HepG2 (cell line): Measurements from ENCODE around the gene COX7A2L. TPM values are rescaled to one million over a fixed set of nuclear protein-coding genes. Genes with fewer than 3 reads are reported as not detected.
A peak's percentile ranks its signal among the peaks of the same experiment; 100 is the strongest.

Source experiments
- ATAC-seq: fragments of 200-7000 bp; cut with Tn5 transposase; 3 replicates; pipeline ENCODE4 v1.9.1; 2020; ENCODE audit warnings: mild to moderate bottlenecking, moderate library complexity
- BruUV-seq: library from RNA; stranded (reverse); fragments of 400-500 nt; replicated peaks from 2 replicates; lab custom pipeline; 2021; lab: Mats Ljungman, UMichigan
- CTCF ChIA-PET: fragments of 300-600 bp; formaldehyde crosslinking; extraction: SDS; loops from one replicate; lab custom pipeline; 2021; ENCODE audit warnings: low total read pairs, inconsistent platforms, low intra/inter-chr PET ratio; lab: Yijun Ruan, JAX
- POLR2A ChIA-PET: fragments of 350-600 bp; sonication (Branson Sonifier 250); formaldehyde crosslinking; loops from one replicate; lab custom pipeline; 2020; ENCODE audit warnings: antibody characterized with exemption, inconsistent platforms; lab: Yijun Ruan, JAX
- DNase-seq: peaks from one replicate; pipeline ENCODE4 v3.0.0-alpha.2; 2015; ENCODE audit warnings: low spot score
- FAIRE-seq: peaks from 3 replicates; lab custom pipeline; 2011; peaks lifted over from hg19 to GRCh38; lab: Jason Lieb, UNC
- H2AFZ ChIP-seq: one replicate; pipeline ENCODE4 v1.6.1; 2011; ENCODE audit warnings: low read length, inconsistent platforms
- H3K27ac ChIP-seq: fragments of 300-600 bp; 3 replicates; pipeline ENCODE4 v1.8.0; 2011; ENCODE audit warnings: mixed run types, mild to moderate bottlenecking, mixed read lengths, low read length, inconsistent platforms; ENCODE audit not compliant: insufficient read depth; ENCODE audit errors: extremely low read length
- H3K27me3 ChIP-seq, 2 experiments: fragments of 200-600 bp in 1 of 2; 2 replicates in 1 of 2; 3 replicates in 1 of 2; pipeline versions ENCODE4 v1.6.0 to v1.8.0; 2011; ENCODE audit warnings: low read length in 2 of 2, mild to moderate bottlenecking in 2 of 2, moderate library complexity in 2 of 2, inconsistent platforms in 1 of 2; ENCODE audit not compliant: insufficient read depth in 2 of 2, control insufficient read depth in 1 of 2
- H3K36me3 ChIP-seq, 2 experiments: fragments of 200-600 bp in 1 of 2; replicated peaks in 1 of 2; 2 replicates in 1 of 2; 3 replicates in 1 of 2; pipeline versions ENCODE4 v1.5.1 to v1.8.0; 2011; ENCODE audit warnings: low read length in 2 of 2, inconsistent platforms in 1 of 2; ENCODE audit not compliant: insufficient read depth in 2 of 2, control insufficient read depth in 1 of 2
- H3K4me1 ChIP-seq: 2 replicates; pipeline ENCODE4 v1.5.1; 2012; ENCODE audit warnings: low read length, inconsistent platforms; ENCODE audit not compliant: insufficient read depth
- H3K4me2 ChIP-seq: 2 replicates; pipeline ENCODE4 v1.6.0; 2011; ENCODE audit warnings: low read depth, low read length, inconsistent platforms
- H3K4me3 ChIP-seq, 3 experiments: fragments of 200-600 bp in 1 of 3; sonication (generic), shearing (Covaris generic) in 1 of 3; replicated peaks in 1 of 3; 2 replicates each; pipeline ENCODE4 v1.5.1; 2011 to 2016; ENCODE audit warnings: low read length in 3 of 3, inconsistent platforms in 2 of 3, low read depth in 2 of 3, mild to moderate bottlenecking in 2 of 3, control low read depth in 1 of 3, mixed read lengths in 1 of 3; ENCODE audit not compliant: insufficient read depth in 1 of 3
- H3K79me2 ChIP-seq: one replicate; pipeline ENCODE4 v1.6.1; 2011; ENCODE audit warnings: low read length, inconsistent platforms; ENCODE audit not compliant: insufficient read depth
- H3K9ac ChIP-seq: 2 replicates; pipeline ENCODE4 v1.6.0; 2011; ENCODE audit warnings: mild to moderate bottlenecking, low read depth, low read length, inconsistent platforms; ENCODE audit not compliant: insufficient read depth
- H3K9me3 ChIP-seq: 2 replicates; pipeline ENCODE4 v1.5.1; 2012; ENCODE audit warnings: mild to moderate bottlenecking, low read length
- H4K20me1 ChIP-seq: 2 replicates; pipeline ENCODE4 v1.6.0; 2011; ENCODE audit warnings: inconsistent platforms, mild to moderate bottlenecking, low read length, moderate library complexity; ENCODE audit not compliant: insufficient read depth
- EEA1 ChIP-seq: sonication (generic); formaldehyde crosslinking; IDR thresholded peaks from 2 replicates; pipeline ENCODE4 v1.5.1; 2020; ENCODE audit warnings: mild to moderate bottlenecking, missing genetic modification reagents, borderline replicate concordance
- HMG20B ChIP-seq: conservative IDR thresholded peaks from 2 replicates; pipeline ENCODE4 v1.6.1; 2016; ENCODE audit warnings: missing genetic modification reagents, missing compliant biosample characterization
- KLF16 ChIP-seq, 2 experiments: sonication (generic) in 1 of 2; formaldehyde crosslinking in 1 of 2; IDR thresholded peaks; 2 replicates each; pipeline versions ENCODE4 v1.6.1 to v1.8.0; 2016 to 2023; ENCODE audit warnings: missing genetic modification reagents in 2 of 2, missing compliant biosample characterization in 1 of 2
- POLR2AphosphoS2 ChIP-seq: IDR thresholded peaks from 2 replicates; pipeline ENCODE4 v1.6.1; 2011; ENCODE audit warnings: low read depth, low read length, improper control_type of control experiment
- RBM22 ChIP-seq: fragments of 200-400 bp; formaldehyde crosslinking; optimal IDR thresholded peaks from 2 replicates; pipeline ENCODE3; 2017; ENCODE audit warnings: mild to moderate bottlenecking, low read length, moderate library complexity
- RXRA ChIP-seq: sonication (generic); formaldehyde crosslinking; IDR thresholded peaks from 2 replicates; pipeline ENCODE4 v1.5.1; 2020; ENCODE audit warnings: missing genetic modification reagents
- SOX13 ChIP-seq, 3 experiments: fragments of 450-650 bp in 1 of 3; sonication (generic) in 1 of 3; formaldehyde crosslinking in 1 of 3; IDR thresholded peaks in 2 of 3; conservative IDR thresholded peaks in 1 of 3; 2 replicates each; pipeline versions ENCODE4 v1.5.0 to v1.6.1; 2016 to 2020; ENCODE audit warnings: antibody characterized with exemption in 1 of 3, mild to moderate bottlenecking in 1 of 3, missing compliant biosample characterization in 1 of 3, missing genetic modification reagents in 1 of 3, moderate library complexity in 1 of 3
- ZFP36L1 ChIP-seq: sonication (generic); formaldehyde crosslinking; IDR thresholded peaks from 2 replicates; pipeline ENCODE4 v1.8.0; 2022; ENCODE audit warnings: mild to moderate bottlenecking, missing genetic modification reagents, moderate library complexity
- ZNF713 ChIP-seq: sonication (generic); formaldehyde crosslinking; IDR thresholded peaks from 2 replicates; pipeline ENCODE4 v1.4.0; 2020; ENCODE audit warnings: mild to moderate bottlenecking, missing genetic modification reagents
- WGBS: methylation state at CpG from one replicate; pipeline ENCODE4 v1.1.6; 2017; ENCODE audit warnings: low lambda C conversion rate; 5-methylcytosine and 5-hydroxymethylcytosine counted together
- in situ Hi-C: cut with HindIII; loops from 2 replicates; pipeline ENCODE4 v1.10.0; 2017; ENCODE audit warnings: low pct_unique_long_range_greater_than_20kb; ENCODE audit not compliant: extremely low pct_ligation_motif_present
- intact Hi-C: fragments of 100-400 bp; cut with micrococcal nuclease; formaldehyde crosslinking; loops from one replicate; pipeline ENCODE4 v1.10.0; 2022; ENCODE audit not compliant: unreplicated experiment
- polyA plus RNA-seq, 8 experiments: library from polyadenylated mRNA; depleted of rRNA in 3 of 8; stranded (reverse) in 7 of 8; unstranded in 1 of 8; fragments of >200 nt; fragmentation: Illumina TruSeq in 4 of 8; extraction: Trizol in 4 of 8; gene quantifications; 2 replicates each; pipeline versions ENCODE4 v1.2.1 to v1.2.3, GENCODE V29; 2011 to 2016; ENCODE audit warnings: low read depth in 4 of 8, missing spikeins in 1 of 8, mixed read lengths in 1 of 8; ENCODE audit not compliant: insufficient read depth in 1 of 8
- total RNA-seq, 5 experiments: library from RNA; depleted of rRNA; stranded (reverse); fragments of >200 nt; fragmentation: Illumina TruSeq; extraction: Trizol; gene quantifications; 2 replicates each; pipeline ENCODE4 v1.2.3, GENCODE V29; 2016; ENCODE audit warnings: low read depth in 1 of 5
- TF ChIP-seq, protein P1 (sequence below): sonication (generic); formaldehyde crosslinking; IDR thresholded peaks from 2 replicates; pipeline ENCODE4 v1.8.0; 2022; ENCODE audit warnings: missing genetic modification reagents, low read depth, mild to moderate bottlenecking, borderline replicate concordance
- TF ChIP-seq, protein P2 (sequence below): sonication (generic); formaldehyde crosslinking; IDR thresholded peaks from 2 replicates; pipeline ENCODE4 v1.5.0; 2020; ENCODE audit warnings: mild to moderate bottlenecking, missing genetic modification reagents
- TF ChIP-seq, protein P3 (sequence below): sonication (generic); formaldehyde crosslinking; IDR thresholded peaks from 2 replicates; pipeline ENCODE4 v1.9.0; 2021; ENCODE audit warnings: missing genetic modification reagents, mild to moderate bottlenecking, borderline replicate concordance

COX7A2L gene
- total and polyA plus RNA-seq, 2 of the 13 experiments (the other 11 are each of a cell fraction or from before 2014, with no cell fraction given): 155 to 201 TPM

DNA sequence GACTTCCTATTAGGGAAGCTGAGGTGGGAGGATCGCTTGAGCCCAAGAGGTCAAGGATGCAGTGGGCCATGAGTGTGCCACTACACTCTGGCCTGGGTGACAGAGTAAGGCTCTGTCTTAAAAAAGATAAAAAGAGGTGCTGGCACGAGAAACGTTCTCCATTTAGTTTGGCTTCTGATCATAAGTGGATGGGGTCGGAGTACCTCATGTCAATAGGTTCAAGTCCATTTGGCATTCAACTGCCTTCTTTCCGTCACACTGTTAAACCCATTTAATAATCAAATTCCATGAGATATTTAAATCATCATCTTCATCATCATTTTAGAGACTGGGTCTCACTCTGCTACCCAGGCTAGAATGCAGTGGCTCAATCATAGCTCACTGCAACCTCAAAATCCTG lies 9.2 kb downstream of the COX7A2L start:
- ChIA-PET CTCF (no interaction called here), POLR2A (no interaction called here)
- no TSS peak for BruUV-seq
- Histone ChIP-seq H3K9ac (no peak overlapping the region), H2AFZ (no peak overlapping the region), H3K27me3 (no peaks in the 10 kb centered on the region), H3K4me3 (no peak overlapping the region), H3K79me2 (peaks cover 73% of the 10 kb centered on the region), H3K36me3 (peaks cover 8 to 28% of the 10 kb centered on the region in 2 experiments), H3K4me1 (peaks cover 46% of the 10 kb centered on the region), H3K27ac (no peak overlapping the region), H3K9me3 (no peaks in the 10 kb centered on the region), H3K4me2 (no peak overlapping the region), H4K20me1 (0 out of 2 replicates have a peak, but pooled peaks cover 5% of the 10 kb centered on the region)
- intact Hi-C loops (no loop called here), in situ Hi-C loops (loop anchor here (25.0 kb wide), 1 partner anchor 490 kb away; no protein-coding TSS in a partner anchor)
- 0 out of 2 replicates have a peak, but pooled peaks have one; percentile 23 for TF ChIP-seq POLR2AphosphoS2
- no peak for TF ChIP-seq EEA1
- TF ChIP-seq ZNF713 (CRISPR knock-in tag): no peak
- peak; percentile 1; the same call in 1 of the 3 replicates for ATAC-seq
- 95% methylated on average over 5 of the region's 5 CpGs for whole genome bisulfite sequencing
- no peak for DNase-seq
- no peak for FAIRE-seq

DNA sequence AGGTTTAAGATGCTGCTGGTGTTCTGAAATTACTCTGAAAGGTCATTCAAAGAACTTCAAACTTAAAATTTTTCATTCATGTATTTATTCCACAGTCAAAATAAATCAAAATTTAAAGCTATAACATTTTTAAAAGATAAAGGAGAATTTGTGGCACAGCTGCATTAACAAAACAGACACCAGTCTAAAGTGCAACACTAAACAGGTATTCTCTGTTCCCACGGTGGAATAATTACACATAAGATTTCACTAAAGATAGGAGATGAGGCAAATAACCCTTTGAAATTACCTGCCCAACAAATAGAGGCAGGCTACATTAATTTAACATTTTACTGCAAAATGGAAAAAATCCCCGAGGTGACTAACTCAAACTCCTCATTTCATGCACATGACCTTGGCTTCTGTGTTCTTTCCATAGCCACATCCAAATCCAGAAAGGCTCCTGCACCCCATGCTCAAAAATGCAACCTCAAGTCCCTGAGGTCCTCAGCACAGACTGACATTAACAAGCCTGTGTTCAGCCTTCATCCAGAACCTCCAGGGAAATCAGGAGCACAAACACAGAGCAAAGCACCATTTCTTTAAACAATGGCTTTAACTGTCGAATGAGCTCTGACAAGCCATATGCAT lies 10.5 kb downstream of the COX7A2L start:
- no peak overlapping the region for H2AFZ ChIP-seq
- H3K9me3 ChIP-seq: no peaks in the 10 kb centered on the region
- CTCF ChIA-PET: no interaction called here
- no peak overlapping the region for H3K27ac ChIP-seq
- H3K4me1 ChIP-seq: peaks cover 47% of the 10 kb centered on the region
- DNase-seq (no peak), ATAC-seq (no peak), FAIRE-seq (no peak)
- H3K36me3 ChIP-seq: peaks cover 8 to 33% of the 10 kb centered on the region in 2 experiments
- intact Hi-C loops: no loop called here
- H3K9ac ChIP-seq: no peak overlapping the region
- POLR2A ChIA-PET: interaction anchor here (0.8 kb wide), 1 partner anchor 9 kb away, joined by 3 read pairs; no protein-coding TSS in a partner anchor
- no peak overlapping the region for H3K4me2 ChIP-seq
- peaks cover 72% of the 10 kb centered on the region for H3K79me2 ChIP-seq
- WGBS: 73% methylated on average over 3 of the region's 3 CpGs
- H3K4me3 ChIP-seq: no peak overlapping the region
- in situ Hi-C loops: loop anchor here (25.0 kb wide), 1 partner anchor 488 kb away; no protein-coding TSS in a partner anchor
- H3K27me3 ChIP-seq: no peaks in the 10 kb centered on the region
- H4K20me1 ChIP-seq: 0 out of 2 replicates have a peak, but pooled peaks cover 9% of the 10 kb centered on the region
- BruUV-seq: TSS peak; percentile 51
- no peak for TF ChIP-seq KLF16 (CRISPR knock-in tag; IDR thresholded peaks at IDR 0.05)
- TF ChIP-seq SOX13 (IDR thresholded peaks at IDR 0.05): no peak
- 0 out of 4 replicates have a peak, but pooled peaks of 1 of the 2 experiments have one; percentile 78 for TF ChIP-seq SOX13 (CRISPR knock-in tag; conservative IDR thresholded peaks at IDR 0.05 in 1 of 2, IDR thresholded peaks at IDR 0.05 in 1 of 2)
- no peak for TF ChIP-seq ZFP36L1 (CRISPR knock-in tag)
- TF ChIP-seq RXRA (CRISPR knock-in tag): no peak
- TF ChIP-seq HMG20B (CRISPR knock-in tag): no peak
- TF ChIP-seq, protein P1, sequence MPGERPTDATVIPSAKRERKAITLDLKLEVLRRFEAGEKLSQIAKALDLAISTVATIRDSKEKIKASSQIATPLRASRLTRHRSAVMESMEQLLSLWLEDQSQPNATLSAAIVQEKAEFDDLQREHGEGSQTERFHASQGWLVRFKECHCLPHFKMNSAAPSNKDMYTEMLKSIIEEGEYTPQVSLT (CRISPR knock-in tag): no peak
- TF ChIP-seq, protein P2, sequence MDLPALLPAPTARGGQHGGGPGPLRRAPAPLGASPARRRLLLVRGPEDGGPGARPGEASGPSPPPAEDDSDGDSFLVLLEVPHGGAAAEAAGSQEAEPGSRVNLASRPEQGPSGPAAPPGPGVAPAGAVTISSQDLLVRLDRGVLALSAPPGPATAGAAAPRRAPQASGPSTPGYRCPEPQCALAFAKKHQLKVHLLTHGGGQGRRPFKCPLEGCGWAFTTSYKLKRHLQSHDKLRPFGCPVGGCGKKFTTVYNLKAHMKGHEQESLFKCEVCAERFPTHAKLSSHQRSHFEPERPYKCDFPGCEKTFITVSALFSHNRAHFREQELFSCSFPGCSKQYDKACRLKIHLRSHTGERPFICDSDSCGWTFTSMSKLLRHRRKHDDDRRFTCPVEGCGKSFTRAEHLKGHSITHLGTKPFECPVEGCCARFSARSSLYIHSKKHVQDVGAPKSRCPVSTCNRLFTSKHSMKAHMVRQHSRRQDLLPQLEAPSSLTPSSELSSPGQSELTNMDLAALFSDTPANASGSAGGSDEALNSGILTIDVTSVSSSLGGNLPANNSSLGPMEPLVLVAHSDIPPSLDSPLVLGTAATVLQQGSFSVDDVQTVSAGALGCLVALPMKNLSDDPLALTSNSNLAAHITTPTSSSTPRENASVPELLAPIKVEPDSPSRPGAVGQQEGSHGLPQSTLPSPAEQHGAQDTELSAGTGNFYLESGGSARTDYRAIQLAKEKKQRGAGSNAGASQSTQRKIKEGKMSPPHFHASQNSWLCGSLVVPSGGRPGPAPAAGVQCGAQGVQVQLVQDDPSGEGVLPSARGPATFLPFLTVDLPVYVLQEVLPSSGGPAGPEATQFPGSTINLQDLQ (CRISPR knock-in tag): no peak
- TF ChIP-seq, protein P3, sequence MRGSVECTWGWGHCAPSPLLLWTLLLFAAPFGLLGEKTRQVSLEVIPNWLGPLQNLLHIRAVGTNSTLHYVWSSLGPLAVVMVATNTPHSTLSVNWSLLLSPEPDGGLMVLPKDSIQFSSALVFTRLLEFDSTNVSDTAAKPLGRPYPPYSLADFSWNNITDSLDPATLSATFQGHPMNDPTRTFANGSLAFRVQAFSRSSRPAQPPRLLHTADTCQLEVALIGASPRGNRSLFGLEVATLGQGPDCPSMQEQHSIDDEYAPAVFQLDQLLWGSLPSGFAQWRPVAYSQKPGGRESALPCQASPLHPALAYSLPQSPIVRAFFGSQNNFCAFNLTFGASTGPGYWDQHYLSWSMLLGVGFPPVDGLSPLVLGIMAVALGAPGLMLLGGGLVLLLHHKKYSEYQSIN: no peak
- TF ChIP-seq RBM22: peak; percentile 34
